Hepatocyte (in vitro differentiated cells): Measurements from ENCODE around the gene TRIM63.

Source experiments
- EZH2 ChIP-seq: fragments of 200-600 bp; sonication (generic); IDR thresholded peaks from 2 replicates; pipeline ENCODE4 v1.6.1; 2016; ENCODE audit warnings: antibody characterized with exemption, mild to moderate bottlenecking, borderline replicate concordance
- EZH2phosphoT487 ChIP-seq: fragments of 200-600 bp; sonication (generic); IDR thresholded peaks from one replicate; pipeline ENCODE4 v1.6.1; 2018; ENCODE audit warnings: antibody characterized with exemption, mild to moderate bottlenecking, low read depth, moderate library complexity; ENCODE audit not compliant: unreplicated experiment, severe bottlenecking
- TF ChIP-seq, protein P1 (sequence below): fragments of 200-600 bp; sonication (generic); IDR thresholded peaks from 2 replicates; pipeline ENCODE4 v1.5.1; 2016; ENCODE audit warnings: antibody characterized with exemption, mild to moderate bottlenecking; ENCODE audit not compliant: poor library complexity

DNA sequence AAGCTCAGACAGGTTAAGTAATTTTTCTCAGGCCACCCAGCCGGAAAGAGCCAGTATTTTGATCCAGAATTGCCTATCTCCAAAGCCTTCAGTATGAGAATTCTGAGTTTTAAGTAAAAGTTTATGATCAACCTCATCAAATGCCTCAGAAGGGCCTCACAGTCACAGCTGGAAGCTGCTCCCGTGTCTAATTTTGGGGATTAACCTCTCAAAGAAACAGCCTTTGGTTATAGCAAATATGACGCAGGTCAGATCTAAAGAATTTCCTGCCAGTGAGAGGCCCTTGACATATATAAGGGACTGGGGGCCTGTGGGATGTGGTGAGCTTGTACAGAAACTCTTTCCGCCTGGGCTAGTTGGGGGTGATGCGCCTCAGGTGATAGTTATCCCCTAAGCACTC lies 43.6 kb downstream of the TRIM63 start:
- TF ChIP-seq, protein P1, sequence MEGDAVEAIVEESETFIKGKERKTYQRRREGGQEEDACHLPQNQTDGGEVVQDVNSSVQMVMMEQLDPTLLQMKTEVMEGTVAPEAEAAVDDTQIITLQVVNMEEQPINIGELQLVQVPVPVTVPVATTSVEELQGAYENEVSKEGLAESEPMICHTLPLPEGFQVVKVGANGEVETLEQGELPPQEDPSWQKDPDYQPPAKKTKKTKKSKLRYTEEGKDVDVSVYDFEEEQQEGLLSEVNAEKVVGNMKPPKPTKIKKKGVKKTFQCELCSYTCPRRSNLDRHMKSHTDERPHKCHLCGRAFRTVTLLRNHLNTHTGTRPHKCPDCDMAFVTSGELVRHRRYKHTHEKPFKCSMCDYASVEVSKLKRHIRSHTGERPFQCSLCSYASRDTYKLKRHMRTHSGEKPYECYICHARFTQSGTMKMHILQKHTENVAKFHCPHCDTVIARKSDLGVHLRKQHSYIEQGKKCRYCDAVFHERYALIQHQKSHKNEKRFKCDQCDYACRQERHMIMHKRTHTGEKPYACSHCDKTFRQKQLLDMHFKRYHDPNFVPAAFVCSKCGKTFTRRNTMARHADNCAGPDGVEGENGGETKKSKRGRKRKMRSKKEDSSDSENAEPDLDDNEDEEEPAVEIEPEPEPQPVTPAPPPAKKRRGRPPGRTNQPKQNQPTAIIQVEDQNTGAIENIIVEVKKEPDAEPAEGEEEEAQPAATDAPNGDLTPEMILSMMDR: no peak
- TF ChIP-seq EZH2 (no peak), EZH2phosphoT487 (no peak)
